Endothelial cell of umbilical vein (primary cell): Measurements from ENCODE around the gene CYP26C1. TPM values are rescaled to one million over a fixed set of nuclear protein-coding genes. Genes with fewer than 3 reads are reported as not detected.

Experiments
- BruUV-seq: library from RNA; stranded (reverse); fragments of 400-500 nt; replicated peaks from 2 replicates; lab custom pipeline; 2021; lab: Mats Ljungman, UMichigan
- CTCF ChIA-PET: fragments of 300-600, 350-600 bp; sonication (Branson Sonifier 250); formaldehyde crosslinking; loops from one replicate; lab custom pipeline; 2021; ENCODE audit warnings: antibody characterized with exemption, inconsistent platforms; lab: Charles Lee
- POLR2A ChIA-PET: fragments of 300-600, 350-600 bp; sonication (Branson Sonifier 250); formaldehyde crosslinking; loops from one replicate; lab custom pipeline; 2021; ENCODE audit warnings: antibody characterized with exemption, inconsistent platforms; lab: Charles Lee
- DNase-seq: peaks from one replicate; pipeline ENCODE4 v3.0.0-alpha.2; 2011; ENCODE audit warnings: low read depth, low spot score
- FAIRE-seq: peaks from 2 replicates; lab custom pipeline; 2011; peaks lifted over from hg19 to GRCh38; lab: Jason Lieb, UNC
- H2AFZ ChIP-seq: 2 replicates; pipeline ENCODE4 v1.6.0; 2012; ENCODE audit warnings: low read depth, low read length, control low read depth, inconsistent platforms
- H3K27ac ChIP-seq: 2 replicates; pipeline ENCODE4 v1.5.1; 2011; ENCODE audit warnings: low read depth, mild to moderate bottlenecking, control low read depth, low read length, moderate library complexity; ENCODE audit not compliant: insufficient read depth
- H3K27me3 ChIP-seq, 2 experiments: 2 replicates each; pipeline versions ENCODE4 v1.6.0 to v1.6.1; 2011; ENCODE audit warnings: low read length in 2 of 2, mixed read lengths in 1 of 2; ENCODE audit not compliant: control insufficient read depth in 2 of 2, insufficient read depth in 2 of 2
- H3K36me3 ChIP-seq, 2 experiments: 2 replicates in 1 of 2; 3 replicates in 1 of 2; pipeline ENCODE4 v1.5.1; 2011; ENCODE audit warnings: low read length in 2 of 2, mild to moderate bottlenecking in 1 of 2, moderate library complexity in 1 of 2; ENCODE audit not compliant: control insufficient read depth in 2 of 2, insufficient read depth in 2 of 2; ENCODE audit errors: extremely low read depth in 1 of 2
- H3K4me1 ChIP-seq: 3 replicates; pipeline ENCODE4 v1.5.1; 2011; ENCODE audit warnings: mild to moderate bottlenecking, low read length; ENCODE audit not compliant: control insufficient read depth, insufficient read depth; ENCODE audit errors: extremely low read depth
- H3K4me2 ChIP-seq: 2 replicates; pipeline ENCODE4 v1.6.1; 2011; ENCODE audit warnings: low read length, control low read depth, mixed read lengths; ENCODE audit not compliant: insufficient read depth
- H3K4me3 ChIP-seq, 3 experiments: fragments of 200-600 bp in 1 of 3; sonication (generic), shearing (Covaris generic) in 1 of 3; replicated peaks in 1 of 3; 2 replicates each; pipeline ENCODE4 v1.5.1; 2011 to 2016; ENCODE audit warnings: control low read depth in 3 of 3, low read length in 3 of 3, mild to moderate bottlenecking in 2 of 3, inconsistent platforms in 1 of 3, low read depth in 1 of 3, moderate library complexity in 1 of 3; ENCODE audit not compliant: insufficient read depth in 1 of 3
- H3K79me2 ChIP-seq: 2 replicates; pipeline ENCODE4 v1.6.0; 2012; ENCODE audit warnings: low read length, inconsistent platforms; ENCODE audit not compliant: control insufficient read depth, insufficient read depth
- H3K9ac ChIP-seq: replicated peaks from 2 replicates; pipeline ENCODE3; 2011; ENCODE audit warnings: low read length, control low read depth; ENCODE audit not compliant: insufficient read depth; ENCODE audit errors: extremely low read depth
- H3K9me1 ChIP-seq: replicated peaks from 3 replicates; pipeline ENCODE4 v1.6.0; 2011; ENCODE audit warnings: mild to moderate bottlenecking, low read length; ENCODE audit not compliant: control insufficient read depth, insufficient read depth; ENCODE audit errors: extremely low read depth
- H3K9me3 ChIP-seq: replicated peaks from 2 replicates; pipeline ENCODE4 v1.5.1; 2012; ENCODE audit warnings: low read length, inconsistent platforms; ENCODE audit not compliant: control insufficient read depth, insufficient read depth
- H4K20me1 ChIP-seq: replicated peaks from 2 replicates; pipeline ENCODE3; 2011; ENCODE audit warnings: mild to moderate bottlenecking, low read length; ENCODE audit not compliant: control insufficient read depth, insufficient read depth; ENCODE audit errors: extremely low read depth
- CTCF ChIP-seq, 2 donors: IDR thresholded peaks; 1 replicate in 1 of 2; 2 replicates in 1 of 2; pipeline ENCODE4 v1.5.1; 2011; ENCODE audit warnings: low read length in 2 of 2, mild to moderate bottlenecking in 2 of 2, moderate library complexity in 2 of 2, control low read depth in 1 of 2, inconsistent platforms in 1 of 2, low read depth in 1 of 2; ENCODE audit not compliant: insufficient read depth in 1 of 2; ENCODE audit errors: extremely low read depth in 1 of 2
- EZH2 ChIP-seq: IDR thresholded peaks from 2 replicates; pipeline ENCODE4 v1.6.1; 2012; ENCODE audit warnings: borderline replicate concordance, low read depth, mild to moderate bottlenecking, moderate library complexity, low read length, inconsistent platforms; ENCODE audit not compliant: severe bottlenecking
- GATA2 ChIP-seq: IDR thresholded peaks from 2 replicates; pipeline ENCODE4 v1.7.0; 2011; ENCODE audit warnings: low read depth, mild to moderate bottlenecking, moderate library complexity, mixed read lengths, low read length; ENCODE audit not compliant: insufficient read length, insufficient read depth
- JUN ChIP-seq: IDR thresholded peaks from 2 replicates; pipeline ENCODE4 v1.6.1; 2011; ENCODE audit warnings: borderline replicate concordance, low read depth; ENCODE audit not compliant: insufficient read length, insufficient read depth
- MYC ChIP-seq: IDR thresholded peaks from one replicate; pipeline ENCODE4 v1.6.1; 2011; ENCODE audit warnings: mild to moderate bottlenecking, low read depth, low read length
- POLR2A ChIP-seq: IDR thresholded peaks from 2 replicates; pipeline ENCODE4 v1.6.1; 2012; ENCODE audit warnings: low read depth, mild to moderate bottlenecking, control low read depth, low read length
- dilution Hi-C: fragments of 300-500 bp; cut with MboI; formaldehyde crosslinking; loops from one replicate; pipeline ENCODE4 v1.15.0; 2019; ENCODE audit warnings: low sequenced_read_pairs; ENCODE audit not compliant: extremely low pct_ligation_motif_present
- intact Hi-C: fragments of 100-400 bp; cut with micrococcal nuclease; formaldehyde crosslinking; loops from one replicate; pipeline ENCODE4 v1.10.0; 2022
- polyA plus RNA-seq, 4 experiments: library from polyadenylated mRNA; depleted of rRNA in 3 of 4; stranded (reverse) in 3 of 4; unstranded in 1 of 4; fragments of >200 nt; gene quantifications; 2 replicates each; pipeline versions ENCODE4 v1.2.1 to v1.2.3, GENCODE V29; 2011 to 2012; ENCODE audit warnings: missing spikeins in 1 of 4
- total RNA-seq: library from RNA; stranded (reverse); gene quantifications from 2 replicates; pipeline ENCODE4 v1.2.3, GENCODE V29; 2021
- TF ChIP-seq, protein P1 (sequence below): IDR thresholded peaks from 2 replicates; pipeline ENCODE4 v1.6.1; 2011; ENCODE audit not compliant: insufficient read depth, insufficient read length

Gene CYP26C1
- total and polyA plus RNA-seq, 2 donors (not counting 3 experiments of a cell fraction or from before 2014, with no cell fraction given), result 0.12 to 3.0 TPM

DNA sequence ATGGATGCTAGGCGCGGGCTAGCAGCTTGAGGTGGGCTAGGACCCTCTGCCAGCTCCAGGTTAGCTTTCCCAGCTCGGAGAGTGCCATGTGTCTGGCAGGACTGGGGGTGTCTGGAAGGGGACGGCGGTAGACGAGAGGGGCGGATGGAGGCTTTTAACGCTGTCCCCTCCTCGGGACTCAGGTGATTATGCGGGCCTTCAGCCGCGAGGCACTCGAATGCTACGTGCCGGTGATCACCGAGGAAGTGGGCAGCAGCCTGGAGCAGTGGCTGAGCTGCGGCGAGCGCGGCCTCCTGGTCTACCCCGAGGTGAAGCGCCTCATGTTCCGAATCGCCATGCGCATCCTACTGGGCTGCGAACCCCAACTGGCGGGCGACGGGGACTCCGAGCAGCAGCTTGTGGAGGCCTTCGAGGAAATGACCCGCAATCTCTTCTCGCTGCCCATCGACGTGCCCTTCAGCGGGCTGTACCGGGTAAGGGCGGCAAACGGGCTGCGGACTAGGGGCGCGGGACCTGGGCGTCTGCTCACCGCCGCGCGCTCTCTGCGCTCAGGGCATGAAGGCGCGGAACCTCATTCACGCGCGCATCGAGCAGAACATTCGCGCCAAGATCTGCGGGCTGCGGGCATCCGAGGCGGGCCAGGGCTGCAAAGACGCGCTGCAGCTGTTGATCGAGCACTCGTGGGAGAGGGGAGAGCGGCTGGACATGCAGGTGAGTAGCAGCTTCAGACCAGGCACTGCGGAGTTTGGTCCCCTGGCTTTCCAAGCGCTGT lies 14.2 kb downstream of the CYP26C1 start:
- Histone ChIP-seq H3K4me3 (no peak overlapping the region), H3K36me3 (no peaks in the 10 kb centered on the region), H3K9me3 (no peaks in the 10 kb centered on the region), H3K27ac (no peak overlapping the region), H3K9ac (no peak overlapping the region), H3K4me2 (no peak overlapping the region), H3K27me3 (peaks cover 41 to 58% of the 10 kb centered on the region in 2 experiments), H4K20me1 (peaks cover 3% of the 10 kb centered on the region), H3K4me1 (peaks cover 23% of the 10 kb centered on the region), H3K79me2 (no peaks in the 10 kb centered on the region), H2AFZ (no peak overlapping the region), H3K9me1 (no peaks in the 10 kb centered on the region)
- no peak for DNase-seq
- CTCF ChIA-PET, result interaction anchor here (0.7 kb wide), 1 partner anchor 435 kb away, joined by 3 read pairs; no protein-coding TSS in a partner anchor
- BruUV-seq, result no TSS peak
- POLR2A ChIA-PET, result no interaction called here
- intact Hi-C loops (no loop called here), dilution Hi-C loops (no loop called here)
- no peak for FAIRE-seq
- no peak for TF ChIP-seq POLR2A
- TF ChIP-seq MYC, result no peak
- no peak for TF ChIP-seq CTCF (IDR thresholded peaks at IDR 0.05; ENCODE audit: extremely low read depth in 1 of 2, insufficient read depth in 1 of 2, low read depth in 1 of 2, low read length in 2 of 2)
- no peak for TF ChIP-seq GATA2
- TF ChIP-seq, protein P1, sequence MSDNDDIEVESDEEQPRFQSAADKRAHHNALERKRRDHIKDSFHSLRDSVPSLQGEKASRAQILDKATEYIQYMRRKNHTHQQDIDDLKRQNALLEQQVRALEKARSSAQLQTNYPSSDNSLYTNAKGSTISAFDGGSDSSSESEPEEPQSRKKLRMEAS, result no peak
- TF ChIP-seq JUN, result no peak
- TF ChIP-seq EZH2, result peak; percentile 88
